Epidermal melanocyte (primary cell): ENCODE results near the gene AATK.

Experiments
- DNase-seq: peaks from one replicate; pipeline ENCODE4 v3.0.0; 2011; ENCODE audit warnings: low spot score; ENCODE audit not compliant: insufficient read length

Gene AATK

GRCh38 chr17:81166033-81166492 lies at the start of gene AATK:
TSS of gene AATK (minus strand) at chr17:81166221. CDS start at chr17:81165992, 229 bp downstream.
- no peak for DNase-seq

GRCh38 chr17:81213978-81214377 lies 48.0 kb upstream of the AATK start:
- no peak for DNase-seq

GRCh38 chr17:81212365-81212764 lies 46.3 kb upstream of the AATK start:
- DNase-seq, result no peak

- no peak for DNase-seq
These were observed 44.8 kb upstream of the AATK start for GRCh38 chr17:81210868-81211267.

GRCh38 chr17:81210466-81210865 lies 44.4 kb upstream of the AATK start:
- no peak for DNase-seq

- no peak for DNase-seq
These were observed 43.1 kb upstream of the AATK start for GRCh38 chr17:81209141-81209540.

GRCh38 chr17:81208651-81209050 lies 42.6 kb upstream of the AATK start:
- no peak for DNase-seq

GRCh38 chr17:81207610-81208581 lies 41.9 kb upstream of the AATK start:
- DNase-seq, result no peak

GRCh38 chr17:81206657-81207056 lies 40.6 kb upstream of the AATK start:
- no peak for DNase-seq

- no peak for DNase-seq
These were observed 40.1 kb upstream of the AATK start for GRCh38 chr17:81206166-81206565.

GRCh38 chr17:81204578-81204977 lies 38.6 kb upstream of the AATK start:
- no peak for DNase-seq

GRCh38 chr17:81203136-81203535 lies 37.1 kb upstream of the AATK start:
- no peak for DNase-seq

- DNase-seq, result no peak
These were observed 36.3 kb upstream of the AATK start for GRCh38 chr17:81202318-81202717.

- peak; percentile 92 for DNase-seq
These were observed 34.9 kb upstream of the AATK start for GRCh38 chr17:81200695-81201580.

- no peak for DNase-seq
These were observed 34.2 kb upstream of the AATK start for GRCh38 chr17:81200201-81200600.

- no peak for DNase-seq
These were observed 33.4 kb upstream of the AATK start for GRCh38 chr17:81199482-81199830.

GRCh38 chr17:81198826-81199481 lies 32.9 kb upstream of the AATK start:
- DNase-seq, result no peak

- DNase-seq, result no peak
These were observed 31.9 kb upstream of the AATK start for GRCh38 chr17:81197831-81198490.

- DNase-seq, result no peak
These were observed 31.4 kb upstream of the AATK start for GRCh38 chr17:81197409-81197795.

GRCh38 chr17:81196505-81197408 lies 30.7 kb upstream of the AATK start:
- no peak for DNase-seq
